ENCODE measurements around the gene CDC37. TPM values are rescaled to one million over a fixed set of nuclear protein-coding genes. Genes with fewer than 3 reads are reported as not detected.

CDC37 gene
- total RNA-seq, 1 experiment from 2014 or later, result 188 TPM

- Mint-ChIP-seq H3K9me3 (ENCODE audit: unreplicated experiment) (no peaks in the 10 kb centered on the region), H3K36me3 (ENCODE audit: insufficient read depth, unreplicated experiment) (peaks cover 86% of the 10 kb centered on the region), H3K27me3 (ENCODE audit: insufficient read depth, unreplicated experiment) (no peaks in the 10 kb centered on the region), H3K4me3 (ENCODE audit: unreplicated experiment) (no peak overlapping the region), H3K27ac (ENCODE audit: low read depth, unreplicated experiment) (no peak overlapping the region), H3K4me1 (ENCODE audit: insufficient read depth, unreplicated experiment) (peaks cover 13% of the 10 kb centered on the region)
- ChIA-PET CTCF (interaction anchor here (0.6 to 6.4 kb wide), 4 partner anchors 9 to 548 kb away, joined by 3 to 103 read pairs (median 3); partner anchors contain the start of gene ICAM1), POLR2A (no interaction called here)
- BruUV-seq (replicated peaks), result TSS peak; percentile 59
- DNase-seq (ENCODE audit: unreplicated experiment), result no peak
- intact Hi-C loops (cut with micrococcal nuclease), result no loop called here
- no peak for TF ChIP-seq CTCF (IDR thresholded peaks at IDR 0.05; ENCODE audit: unreplicated experiment)
These were observed 7.9 kb downstream of the CDC37 start for GRCh38 chr19:10395436-10395835.

GRCh38 chr19:10395003-10395402 lies 8.3 kb downstream of the CDC37 start:
- Mint-ChIP-seq H3K36me3 (ENCODE audit: insufficient read depth, unreplicated experiment) (peaks cover 88% of the 10 kb centered on the region), H3K4me3 (ENCODE audit: unreplicated experiment) (no peak overlapping the region), H3K27me3 (ENCODE audit: insufficient read depth, unreplicated experiment) (no peaks in the 10 kb centered on the region), H3K4me1 (ENCODE audit: insufficient read depth, unreplicated experiment) (peaks cover 13% of the 10 kb centered on the region), H3K27ac (ENCODE audit: low read depth, unreplicated experiment) (no peak overlapping the region), H3K9me3 (ENCODE audit: unreplicated experiment) (no peaks in the 10 kb centered on the region)
- no peak for DNase-seq (ENCODE audit: unreplicated experiment)
- TF ChIP-seq CTCF (IDR thresholded peaks at IDR 0.05; ENCODE audit: unreplicated experiment), result no peak
- ChIA-PET POLR2A (no interaction called here), CTCF (interaction anchor here (0.8 to 6.4 kb wide), 2 partner anchors 126 to 548 kb away, joined by 3 to 103 read pairs; partner anchors contain the start of gene ICAM1)
- intact Hi-C loops (cut with micrococcal nuclease), result no loop called here
- no TSS peak for BruUV-seq (replicated peaks)

- TF ChIP-seq CTCF (IDR thresholded peaks at IDR 0.05; ENCODE audit: unreplicated experiment), result no peak
- no TSS peak for BruUV-seq (replicated peaks)
- H3K4me1 Mint-ChIP-seq (ENCODE audit: insufficient read depth, unreplicated experiment), result peaks cover 10% of the 10 kb centered on the region
- CTCF ChIA-PET, result interaction anchor here (0.6 to 6.4 kb wide), 7 partner anchors 10 to 500 kb away, joined by 3 to 103 read pairs (median 4); partner anchors contain the start of genes CDC37 and ICAM1
- H3K36me3 Mint-ChIP-seq (ENCODE audit: insufficient read depth, unreplicated experiment), result peaks cover 86% of the 10 kb centered on the region
- H3K4me3 Mint-ChIP-seq (ENCODE audit: unreplicated experiment), result no peak overlapping the region
- no peak overlapping the region for H3K27ac Mint-ChIP-seq (ENCODE audit: low read depth, unreplicated experiment)
- POLR2A ChIA-PET, result interaction anchor here (0.9 kb wide), 2 partner anchors 8 to 9 kb away, joined by 3 to 4 read pairs; no protein-coding TSS in a partner anchor
- intact Hi-C loops (cut with micrococcal nuclease), result no loop called here
- H3K9me3 Mint-ChIP-seq (ENCODE audit: unreplicated experiment), result no peaks in the 10 kb centered on the region
- DNase-seq (ENCODE audit: unreplicated experiment), result no peak
- no peaks in the 10 kb centered on the region for H3K27me3 Mint-ChIP-seq (ENCODE audit: insufficient read depth, unreplicated experiment)
These were observed 10.2 kb downstream of the CDC37 start for GRCh38 chr19:10393137-10393536.

- DNase-seq (ENCODE audit: unreplicated experiment), result no peak
- Mint-ChIP-seq H3K4me1 (ENCODE audit: insufficient read depth, unreplicated experiment) (peaks cover 5% of the 10 kb centered on the region), H3K36me3 (ENCODE audit: insufficient read depth, unreplicated experiment) (peaks cover 78% of the 10 kb centered on the region), H3K4me3 (ENCODE audit: unreplicated experiment) (no peak overlapping the region), H3K27ac (ENCODE audit: low read depth, unreplicated experiment) (no peak overlapping the region), H3K9me3 (ENCODE audit: unreplicated experiment) (no peaks in the 10 kb centered on the region), H3K27me3 (ENCODE audit: insufficient read depth, unreplicated experiment) (no peaks in the 10 kb centered on the region)
- intact Hi-C loops (cut with micrococcal nuclease), result no loop called here
- no peak for TF ChIP-seq CTCF (IDR thresholded peaks at IDR 0.05; ENCODE audit: unreplicated experiment)
- ChIA-PET POLR2A (interaction anchor here (0.6 to 1.2 kb wide), 6 partner anchors 9 to 123 kb away, joined by 3 to 5 read pairs (median 4); partner anchors contain the start of genes CDC37, RAVER1 and TYK2), CTCF (interaction anchor here (0.6 to 6.4 kb wide), 13 partner anchors 8 to 473 kb away, joined by 3 to 103 read pairs (median 4); partner anchors contain the start of genes CDC37, ICAM1, RAVER1 and TYK2)
- BruUV-seq (replicated peaks), result no TSS peak
These were observed 11.2 kb downstream of the CDC37 start for GRCh38 chr19:10392120-10392519.

Measured in MCF 10A (cell line).